Gastroesophageal sphincter (tissue), 4 donors: ENCODE data around the gene MBNL1. TPM values are rescaled to one million over a fixed set of nuclear protein-coding genes. Genes with fewer than 3 reads are reported as not detected.
A peak's percentile ranks its signal among the peaks of the same experiment; 100 is the strongest.

Source experiments
- ATAC-seq: fragments of 150-250 bp; one replicate; pipeline ENCODE4 v1.9.1; 2016; ENCODE audit warnings: mild to moderate bottlenecking, moderate library complexity
- H3K27ac ChIP-seq, 4 donors: fragments of 200-600 bp; sonication (generic) in 3 of 4; 1 replicate in 3 of 4; 2 replicates in 1 of 4; pipeline ENCODE4 v1.5.1; 2016 to 2019
- H3K27me3 ChIP-seq: fragments of 200-600 bp; sonication (generic); one replicate; pipeline ENCODE4 v1.5.1; 2019
- H3K36me3 ChIP-seq, 2 donors: fragments of 200-600 bp; sonication (generic); one replicate each; pipeline ENCODE4 v1.5.1; 2019; ENCODE audit warnings: control low read depth in 1 of 2
- H3K4me1 ChIP-seq, 3 donors: fragments of 200-600 bp; sonication (generic); 1 replicate in 2 of 3; 2 replicates in 1 of 3; pipeline ENCODE4 v1.5.1; 2016 to 2019; ENCODE audit warnings: control low read depth in 2 of 3
- H3K4me3 ChIP-seq, 2 donors: fragments of 200-600 bp; sonication (generic); one replicate each; pipeline ENCODE4 v1.5.1; 2019; ENCODE audit warnings: mild to moderate bottlenecking in 1 of 2, moderate library complexity in 1 of 2
- H3K9me3 ChIP-seq, 3 donors: fragments of 200-600 bp; sonication (generic); one replicate each; pipeline ENCODE4 v1.5.1; 2017 to 2019; ENCODE audit warnings: control low read depth in 2 of 3
- EP300 ChIP-seq: sonication (generic); formaldehyde crosslinking; IDR thresholded peaks from one replicate; pipeline ENCODE4 v1.6.1; 2017; ENCODE audit warnings: antibody characterized with exemption, mild to moderate bottlenecking
- POLR2A ChIP-seq, 2 donors: fragments of 450-650 bp; IDR thresholded peaks; one replicate each; pipeline ENCODE4 v1.6.1; 2017; ENCODE audit warnings: antibody characterized with exemption in 2 of 2, mild to moderate bottlenecking in 2 of 2, moderate library complexity in 1 of 2
- POLR2AphosphoS5 ChIP-seq: sonication (generic); formaldehyde crosslinking; IDR thresholded peaks from one replicate; pipeline ENCODE4 v1.6.1; 2017; ENCODE audit warnings: antibody characterized with exemption
- WGBS, 2 donors: methylation state at CpG; one replicate each; pipeline ENCODE4 v1.1.5; 2018; ENCODE audit warnings: low coverage in 1 of 2; 5-methylcytosine and 5-hydroxymethylcytosine counted together
- total RNA-seq, 4 donors: library from RNA; depleted of rRNA; stranded (reverse); fragments of >200 nt; gene quantifications; one replicate each; pipeline ENCODE4 v1.1.0, GENCODE V29; 2016
- TF ChIP-seq, protein P1 (sequence below), 4 experiments: fragments of 200-600 bp in 2 of 4; fragments of 450-650 bp in 2 of 4; sonication (generic) in 1 of 4; IDR thresholded peaks; one replicate each; pipeline ENCODE4 v1.5.1; 2017 to 2019; ENCODE audit warnings: antibody characterized with exemption in 4 of 4, mild to moderate bottlenecking in 2 of 4, moderate library complexity in 2 of 4

Gene MBNL1
- total RNA-seq, 4 donors from 2014 or later: 623 to 745 (median 684) TPM

DNA sequence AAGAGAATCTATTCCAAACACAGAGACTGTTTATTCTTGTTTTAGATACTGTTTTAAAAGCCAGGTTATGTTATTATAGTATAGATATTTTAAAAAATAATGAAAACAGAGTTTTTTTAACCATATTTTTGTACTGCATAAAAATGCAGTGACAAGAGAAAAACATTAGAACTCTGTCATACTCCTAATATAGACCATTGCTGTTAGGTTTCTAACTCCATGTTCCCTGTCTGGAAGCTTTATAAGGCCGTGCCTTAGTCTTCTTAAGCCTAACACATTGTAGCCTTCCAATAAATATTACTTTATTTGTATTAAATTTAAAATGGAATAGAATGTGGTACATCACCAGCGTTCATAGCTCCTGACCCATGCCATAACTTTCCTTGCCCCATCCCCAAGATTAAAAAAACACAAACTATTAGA, 53.2 kb downstream of the MBNL1 start:
- ATAC-seq: peak; percentile 49
- 44 to 47% methylated on average over 2 of the region's 2 CpGs for WGBS, 2 donors
- H3K4me1 ChIP-seq: peaks cover 21 to 84% (median 28%) of the 10 kb centered on the region in 3 donors
- no peaks in the 10 kb centered on the region for H3K27me3 ChIP-seq
- H3K4me3 ChIP-seq: no peak overlapping the region
- peak overlapping the region; percentile 29 to 74 (median 68) for H3K27ac ChIP-seq
- no peaks in the 10 kb centered on the region for H3K9me3 ChIP-seq
- no peak for TF ChIP-seq EP300
- TF ChIP-seq POLR2AphosphoS5: no peak
- TF ChIP-seq, protein P1, sequence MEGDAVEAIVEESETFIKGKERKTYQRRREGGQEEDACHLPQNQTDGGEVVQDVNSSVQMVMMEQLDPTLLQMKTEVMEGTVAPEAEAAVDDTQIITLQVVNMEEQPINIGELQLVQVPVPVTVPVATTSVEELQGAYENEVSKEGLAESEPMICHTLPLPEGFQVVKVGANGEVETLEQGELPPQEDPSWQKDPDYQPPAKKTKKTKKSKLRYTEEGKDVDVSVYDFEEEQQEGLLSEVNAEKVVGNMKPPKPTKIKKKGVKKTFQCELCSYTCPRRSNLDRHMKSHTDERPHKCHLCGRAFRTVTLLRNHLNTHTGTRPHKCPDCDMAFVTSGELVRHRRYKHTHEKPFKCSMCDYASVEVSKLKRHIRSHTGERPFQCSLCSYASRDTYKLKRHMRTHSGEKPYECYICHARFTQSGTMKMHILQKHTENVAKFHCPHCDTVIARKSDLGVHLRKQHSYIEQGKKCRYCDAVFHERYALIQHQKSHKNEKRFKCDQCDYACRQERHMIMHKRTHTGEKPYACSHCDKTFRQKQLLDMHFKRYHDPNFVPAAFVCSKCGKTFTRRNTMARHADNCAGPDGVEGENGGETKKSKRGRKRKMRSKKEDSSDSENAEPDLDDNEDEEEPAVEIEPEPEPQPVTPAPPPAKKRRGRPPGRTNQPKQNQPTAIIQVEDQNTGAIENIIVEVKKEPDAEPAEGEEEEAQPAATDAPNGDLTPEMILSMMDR (IDR thresholded peaks at IDR 0.05): no peak
- TF ChIP-seq POLR2A (IDR thresholded peaks at IDR 0.05): no peak
- H3K36me3 ChIP-seq: no peaks in the 10 kb centered on the region

DNA sequence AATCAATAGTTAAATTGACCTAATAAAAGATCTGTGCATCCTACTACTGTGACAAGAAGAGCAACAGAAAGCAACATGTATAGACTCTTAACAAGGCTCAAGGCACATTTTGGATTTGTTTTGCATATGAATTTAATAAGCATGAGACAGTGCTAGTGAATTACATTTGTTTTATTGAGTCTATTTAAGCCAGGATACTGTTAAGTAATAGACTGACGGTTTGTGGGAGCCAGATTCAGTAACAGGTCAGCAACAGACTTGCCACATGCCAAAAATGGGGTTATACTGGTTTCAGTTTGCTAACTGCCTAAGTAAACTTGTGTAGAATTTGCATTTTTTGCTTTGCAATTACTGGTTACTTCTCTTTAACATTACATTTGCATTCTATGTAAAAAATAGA, 54.0 kb downstream of the MBNL1 start:
- Histone ChIP-seq H3K9me3 (no peaks in the 10 kb centered on the region), H3K27me3 (no peaks in the 10 kb centered on the region), H3K36me3 (no peaks in the 10 kb centered on the region), H3K4me1 (peaks cover 21 to 84% (median 28%) of the 10 kb centered on the region in 3 donors), H3K4me3 (no peak overlapping the region), H3K27ac (peak overlapping the region; percentile 21 to 74 (median 68))
- TF ChIP-seq EP300 (no peak), POLR2AphosphoS5 (peak; percentile 25)
- 7 to 8% methylated on average over 1 of the region's 1 CpG for WGBS, 2 donors
- peak; percentile 48 for ATAC-seq

DNA sequence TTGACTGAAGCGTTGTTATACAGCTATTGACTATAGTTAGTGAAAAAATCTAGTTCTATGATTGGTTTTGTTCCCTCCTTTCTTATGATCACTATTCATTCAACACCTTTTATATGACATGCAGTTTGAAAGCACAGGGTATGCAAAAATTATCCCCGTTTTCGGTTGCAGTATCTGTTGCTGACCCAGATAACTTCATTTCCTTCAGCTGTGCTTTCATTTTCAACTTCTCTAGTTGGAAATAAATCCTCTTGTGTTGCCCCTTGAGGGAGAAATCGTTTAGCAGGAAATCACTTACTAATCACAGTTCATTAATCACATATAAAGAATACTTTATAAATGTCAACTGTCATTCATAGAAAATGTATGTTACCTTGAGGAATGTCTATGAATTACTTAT, 55.1 kb downstream of the MBNL1 start:
- 33 to 44% methylated on average over 4 of the region's 4 CpGs for WGBS, 2 donors
- peak overlapping the region in 3 of 4 donors; percentile 52 to 65 (median 57) for H3K27ac ChIP-seq
- ATAC-seq: no peak
- peaks cover 24 to 84% (median 30%) of the 10 kb centered on the region in 3 donors for H3K4me1 ChIP-seq
- TF ChIP-seq POLR2A (IDR thresholded peaks at IDR 0.05): no peak
- TF ChIP-seq, protein P1 (IDR thresholded peaks at IDR 0.05): no peak
- TF ChIP-seq EP300: no peak
- TF ChIP-seq POLR2AphosphoS5: no peak
- H3K4me3 ChIP-seq: no peak overlapping the region
- H3K36me3 ChIP-seq: no peaks in the 10 kb centered on the region
- H3K9me3 ChIP-seq: no peaks in the 10 kb centered on the region
- H3K27me3 ChIP-seq: no peaks in the 10 kb centered on the region

DNA sequence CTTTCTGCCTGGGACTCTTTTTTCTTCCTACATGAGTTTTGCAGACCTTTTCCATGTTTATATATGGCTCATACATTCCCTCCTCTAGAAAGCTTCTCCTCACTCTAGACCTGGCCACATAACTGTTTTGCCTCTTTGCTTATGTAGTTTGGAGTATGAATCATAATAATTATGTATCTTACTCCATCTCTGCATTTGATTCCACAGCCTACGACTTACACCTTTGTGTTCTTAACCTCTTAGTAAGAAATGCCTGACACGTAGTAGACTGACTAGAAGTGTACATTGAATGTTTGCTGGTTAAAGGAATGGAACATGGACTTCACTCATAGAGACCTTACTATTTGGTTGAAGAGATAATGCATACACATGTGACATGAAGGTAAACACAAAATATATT, 56.4 kb downstream of the MBNL1 start:
- H3K27me3 ChIP-seq: no peaks in the 10 kb centered on the region
- peak overlapping the region in 2 of 4 donors; percentile 57 to 65 for H3K27ac ChIP-seq
- peaks cover 23 to 82% (median 34%) of the 10 kb centered on the region in 3 donors for H3K4me1 ChIP-seq
- 57 to 83% methylated on average over 2 of the region's 2 CpGs for WGBS, 2 donors
- no peak overlapping the region for H3K4me3 ChIP-seq
- no peaks in the 10 kb centered on the region for H3K36me3 ChIP-seq
- no peaks in the 10 kb centered on the region for H3K9me3 ChIP-seq
- ATAC-seq: no peak
- TF ChIP-seq POLR2AphosphoS5: no peak
- no peak for TF ChIP-seq POLR2A (IDR thresholded peaks at IDR 0.05)
- TF ChIP-seq, protein P1 (IDR thresholded peaks at IDR 0.05): no peak
- no peak for TF ChIP-seq EP300

DNA sequence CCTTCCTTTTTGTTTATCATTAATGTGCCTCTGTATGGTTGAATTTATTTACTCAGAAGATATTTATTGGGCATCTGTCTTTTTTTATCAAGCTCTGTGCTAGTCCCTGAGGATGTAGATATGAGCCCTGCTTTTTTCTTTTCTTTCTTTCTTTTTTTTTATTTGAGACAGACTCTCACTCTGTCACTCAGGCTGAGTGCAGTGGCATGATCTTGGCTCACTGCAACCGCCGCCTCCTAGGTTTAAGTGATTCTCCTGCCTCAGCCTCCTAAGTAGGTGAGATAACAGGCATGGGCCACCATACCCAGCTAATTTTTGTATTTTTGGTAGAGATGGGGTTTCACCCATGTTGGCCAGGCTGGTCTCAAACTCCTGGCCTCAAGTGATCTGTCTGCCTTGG, 58.5 kb downstream of the MBNL1 start:
- Histone ChIP-seq H3K4me3 (no peak overlapping the region), H3K4me1 (peaks cover 27 to 82% (median 34%) of the 10 kb centered on the region in 3 donors), H3K36me3 (no peaks in the 10 kb centered on the region), H3K27ac (peak overlapping the region in 2 of 4 donors; percentile 71 to 75), H3K9me3 (no peaks in the 10 kb centered on the region), H3K27me3 (no peaks in the 10 kb centered on the region)
- TF ChIP-seq EP300 (no peak), POLR2A (IDR thresholded peaks at IDR 0.05) (no peak), POLR2AphosphoS5 (no peak)
- TF ChIP-seq, protein P1 (IDR thresholded peaks at IDR 0.05): no peak
- no peak for ATAC-seq
- 93 to 100% methylated on average over 2 of the region's 2 CpGs for WGBS, 2 donors
